Neuronal stem cell (in vitro differentiated cells): ENCODE results near the gene SCRT2.
"Not testable (repeated sequence)": the region's sequence is repeated elsewhere in the genome, so short reads cannot be mapped to it uniquely, and the experiment has no call there.

ENCODE experiments used
- DNase-seq: peaks from one replicate; pipeline ENCODE4 v3.0.0-alpha.2; 2013; ENCODE audit warnings: low spot score
- H2AFZ ChIP-seq: one replicate; pipeline ENCODE4 v1.6.1; 2013; ENCODE audit warnings: mild to moderate bottlenecking, low read length, inconsistent platforms
- H2AK5ac ChIP-seq: 2 replicates; pipeline ENCODE4 v1.6.1; 2013; ENCODE audit warnings: low read depth, mild to moderate bottlenecking, inconsistent platforms, low read length, moderate library complexity, mixed read lengths
- H2BK120ac ChIP-seq: 2 replicates; pipeline ENCODE4 v1.6.1; 2013; ENCODE audit warnings: low read depth, mild to moderate bottlenecking, inconsistent platforms, low read length, moderate library complexity, mixed read lengths
- H2BK12ac ChIP-seq: one replicate; pipeline ENCODE4 v1.6.1; 2013; ENCODE audit warnings: low read length, inconsistent platforms
- H2BK15ac ChIP-seq: 2 replicates; pipeline ENCODE4 v1.6.1; 2013; ENCODE audit warnings: mild to moderate bottlenecking, low read length, inconsistent platforms, mixed read lengths
- H2BK5ac ChIP-seq: one replicate; pipeline ENCODE4 v1.6.1; 2013; ENCODE audit warnings: inconsistent platforms, mild to moderate bottlenecking, low read length, moderate library complexity
- H3K14ac ChIP-seq: one replicate; pipeline ENCODE4 v1.6.1; 2013; ENCODE audit warnings: low read length, inconsistent platforms
- H3K18ac ChIP-seq: 2 replicates; pipeline ENCODE4 v1.6.1; 2013; ENCODE audit warnings: low read length, inconsistent platforms
- H3K23ac ChIP-seq: 2 replicates; pipeline ENCODE4 v1.6.1; 2013; ENCODE audit warnings: low read depth, mild to moderate bottlenecking, mixed read lengths, low read length, inconsistent platforms; ENCODE audit not compliant: poor library complexity
- H3K27ac ChIP-seq: replicated peaks from 3 replicates; pipeline ENCODE4 v1.5.1; 2013; ENCODE audit warnings: low read length, inconsistent platforms
- H3K27me3 ChIP-seq, 3 experiments: 2 replicates each; pipeline ENCODE4 v1.6.1; 2013; ENCODE audit warnings: low read length in 3 of 3, mild to moderate bottlenecking in 2 of 3, inconsistent platforms in 1 of 3, low read depth in 1 of 3, mixed read lengths in 1 of 3, moderate library complexity in 1 of 3; ENCODE audit not compliant: control insufficient read depth in 3 of 3, insufficient read depth in 3 of 3
- H3K36me3 ChIP-seq, 2 donors: replicated peaks in 1 of 2; 2 replicates each; pipeline ENCODE4 v1.6.1; 2013; ENCODE audit warnings: low read length in 2 of 2; ENCODE audit not compliant: control insufficient read depth in 2 of 2, insufficient read depth in 2 of 2
- H3K4ac ChIP-seq: 2 replicates; pipeline ENCODE4 v1.6.1; 2013; ENCODE audit warnings: inconsistent platforms, mild to moderate bottlenecking, low read length, moderate library complexity
- H3K4me1 ChIP-seq, 2 donors: 1 replicate in 1 of 2; 2 replicates in 1 of 2; pipeline ENCODE4 v1.6.1; 2013; ENCODE audit warnings: low read length in 2 of 2, low read depth in 1 of 2; ENCODE audit not compliant: control insufficient read depth in 2 of 2, insufficient read depth in 1 of 2
- H3K4me2 ChIP-seq: one replicate; pipeline ENCODE4 v1.6.1; 2013; ENCODE audit warnings: mild to moderate bottlenecking, low read length, inconsistent platforms; ENCODE audit not compliant: insufficient read depth, poor library complexity, severe bottlenecking
- H3K4me3 ChIP-seq, 2 donors: 2 replicates each; pipeline ENCODE4 v1.5.1; 2013; ENCODE audit warnings: low read length in 2 of 2, mild to moderate bottlenecking in 2 of 2, inconsistent platforms in 1 of 2, moderate library complexity in 1 of 2
- H3K79me1 ChIP-seq: one replicate; pipeline ENCODE4 v1.6.1; 2013; ENCODE audit warnings: low read depth, mild to moderate bottlenecking, inconsistent platforms, low read length, moderate library complexity
- H3K9ac ChIP-seq: one replicate; pipeline ENCODE4 v1.6.1; 2013; ENCODE audit warnings: mild to moderate bottlenecking, low read depth, low read length, inconsistent platforms; ENCODE audit not compliant: poor library complexity
- H3K9me3 ChIP-seq, 2 donors: replicated peaks in 1 of 2; 2 replicates each; pipeline versions ENCODE3 to v1.6.1; 2013; ENCODE audit warnings: low read length in 2 of 2, mild to moderate bottlenecking in 2 of 2, inconsistent platforms in 1 of 2, low read depth in 1 of 2, mixed read lengths in 1 of 2, moderate library complexity in 1 of 2; ENCODE audit not compliant: control insufficient read depth in 2 of 2, insufficient read depth in 1 of 2
- H4K8ac ChIP-seq: one replicate; pipeline ENCODE4 v1.6.1; 2013; ENCODE audit warnings: low read depth, mild to moderate bottlenecking, inconsistent platforms, low read length, moderate library complexity
- H4K91ac ChIP-seq: one replicate; pipeline ENCODE4 v1.6.1; 2013; ENCODE audit warnings: low read length, low read depth, mild to moderate bottlenecking, inconsistent platforms; ENCODE audit not compliant: poor library complexity
- WGBS, 2 donors: extraction: QIAGEN DNeasy Blood & Tissue Kit; methylation state at CpG; one replicate each; pipeline ENCODE4 v1.1.7; 2013; ENCODE audit warnings: missing lambda C conversion rate in 2 of 2, mixed read lengths in 1 of 2; ENCODE audit not compliant: insufficient read length in 2 of 2, insufficient replicate concordance in 1 of 2; ENCODE audit errors: extremely low coverage in 2 of 2; 5-methylcytosine and 5-hydroxymethylcytosine counted together

SCRT2 gene

DNA sequence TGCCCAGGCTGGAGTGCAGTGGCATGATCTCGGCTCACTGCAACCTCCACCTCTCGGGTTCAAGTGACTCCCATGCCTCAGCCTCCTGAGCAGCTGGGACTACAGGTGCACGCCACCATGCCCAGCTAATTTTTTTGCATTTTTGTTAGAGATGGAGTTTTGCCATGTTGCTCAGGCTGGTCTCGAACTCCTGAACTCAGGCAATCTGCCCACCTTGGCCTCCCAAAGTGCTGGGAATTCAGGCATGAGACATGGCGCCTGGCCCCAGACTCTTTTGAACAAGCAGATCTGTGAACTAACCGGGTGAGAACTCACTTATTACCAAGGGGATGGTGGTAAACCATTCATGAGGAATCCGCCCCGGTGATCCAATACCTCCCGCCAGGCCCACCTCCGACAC, 18.2 kb upstream of the SCRT2 start:
- not testable (repeated sequence) for H3K79me1 ChIP-seq, H2AK5ac ChIP-seq, H2BK15ac ChIP-seq, H2BK120ac ChIP-seq, H3K36me3 ChIP-seq, H3K27ac ChIP-seq, H3K23ac ChIP-seq, H4K91ac ChIP-seq, H3K4me2 ChIP-seq, H4K8ac ChIP-seq, H3K4me3 ChIP-seq, DNase-seq, H3K18ac ChIP-seq, H2BK5ac ChIP-seq, H3K14ac ChIP-seq, H3K4me1 ChIP-seq, H2BK12ac ChIP-seq, H3K9me3 ChIP-seq, H2AFZ ChIP-seq, H3K9ac ChIP-seq, H3K4ac ChIP-seq
- no CpG with 5 or more reads among the region's 10 CpGs for WGBS, 2 donors
- H3K27me3 ChIP-seq, result peaks cover 0 to 28% (median 0%) of the 10 kb centered on the region in 3 experiments

- Histone ChIP-seq H4K91ac (no peak overlapping the region), H3K79me1 (no peaks in the 10 kb centered on the region), H3K23ac (no peak overlapping the region), H2AK5ac (no peak overlapping the region), H3K27ac (no peak overlapping the region), H3K27me3 (peaks cover 0 to 34% (median 5%) of the 10 kb centered on the region in 3 experiments), H3K4ac (no peak overlapping the region), H3K36me3 (no peaks in the 10 kb centered on the region), H4K8ac (no peak overlapping the region), H2BK120ac (no peak overlapping the region), H3K14ac (no peak overlapping the region), H3K4me2 (no peak overlapping the region), H2BK15ac (no peak overlapping the region), H2BK12ac (no peak overlapping the region), H2AFZ (no peak overlapping the region), H3K18ac (no peak overlapping the region), H3K4me3 (no peak overlapping the region), H3K4me1 (peaks cover 0 to 13% of the 10 kb centered on the region in 2 donors), H2BK5ac (no peak overlapping the region), H3K9me3 (no peaks in the 10 kb centered on the region), H3K9ac (no peak overlapping the region)
- no peak for DNase-seq
- no CpG with 5 or more reads among the region's 1 CpG for WGBS, 2 donors
Observed at GRCh38 chr20:692044-692443, 16.4 kb upstream of the SCRT2 start.

GRCh38 chr20:689947-690346, 14.3 kb upstream of the SCRT2 start:
- H3K4me2 ChIP-seq, result no peak overlapping the region
- no peak overlapping the region for H3K18ac ChIP-seq
- H4K91ac ChIP-seq, result no peak overlapping the region
- H3K9ac ChIP-seq, result no peak overlapping the region
- no peak overlapping the region for H3K23ac ChIP-seq
- no peak overlapping the region for H3K4me3 ChIP-seq
- no peak overlapping the region for H4K8ac ChIP-seq
- no peak for DNase-seq
- no peak overlapping the region for H2BK120ac ChIP-seq
- H3K27me3 ChIP-seq, result peaks cover 0 to 34% (median 8%) of the 10 kb centered on the region in 3 experiments
- H2BK5ac ChIP-seq, result no peak overlapping the region
- H3K4ac ChIP-seq, result no peak overlapping the region
- H3K14ac ChIP-seq, result no peak overlapping the region
- H2BK15ac ChIP-seq, result no peak overlapping the region
- no peak overlapping the region for H2AK5ac ChIP-seq
- H3K9me3 ChIP-seq, result no peaks in the 10 kb centered on the region
- no peak overlapping the region for H2BK12ac ChIP-seq
- no CpG with 5 or more reads among the region's 1 CpG for WGBS, 2 donors
- no peak overlapping the region for H3K27ac ChIP-seq
- H2AFZ ChIP-seq, result no peak overlapping the region
- peaks cover 0 to 13% of the 10 kb centered on the region in 2 donors for H3K4me1 ChIP-seq
- H3K79me1 ChIP-seq, result no peaks in the 10 kb centered on the region
- no peaks in the 10 kb centered on the region for H3K36me3 ChIP-seq

- H3K36me3 ChIP-seq, result no peaks in the 10 kb centered on the region
- H3K9me3 ChIP-seq, result no peaks in the 10 kb centered on the region
- peaks cover 0 to 13% of the 10 kb centered on the region in 2 donors for H3K4me1 ChIP-seq
- H2BK120ac ChIP-seq, result no peak overlapping the region
- no CpG with 5 or more reads among the region's 6 CpGs for WGBS, 2 donors
- H3K27me3 ChIP-seq, result peaks cover 0 to 34% (median 8%) of the 10 kb centered on the region in 3 experiments
- no peak overlapping the region for H2AK5ac ChIP-seq
- peak overlapping the region; percentile 54 for H2BK5ac ChIP-seq
- H3K4me2 ChIP-seq, result peak overlapping the region; percentile 29
- peak overlapping the region; percentile 25 for H2BK15ac ChIP-seq
- no peak overlapping the region for H3K14ac ChIP-seq
- H4K8ac ChIP-seq, result no peak overlapping the region
- no peak for DNase-seq
- peak overlapping the region in 1 of 2 donors; percentile 54 for H3K4me3 ChIP-seq
- H4K91ac ChIP-seq, result no peak overlapping the region
- peak overlapping the region; percentile 91 for H3K18ac ChIP-seq
- no peak overlapping the region for H2BK12ac ChIP-seq
- peak overlapping the region; percentile 29 for H3K27ac ChIP-seq
- H3K23ac ChIP-seq, result no peak overlapping the region
- H3K9ac ChIP-seq, result peak overlapping the region; percentile 7
- no peak overlapping the region for H3K4ac ChIP-seq
- H3K79me1 ChIP-seq, result no peaks in the 10 kb centered on the region
- H2AFZ ChIP-seq, result no peak overlapping the region
Observed at GRCh38 chr20:689348-689747, 13.7 kb upstream of the SCRT2 start.
